Measurements from ENCODE around the gene CPM.
"Not testable (repeated sequence)": the region's sequence is repeated elsewhere in the genome, so short reads cannot be mapped to it uniquely, and the experiment has no call there.

CPM gene

DNA sequence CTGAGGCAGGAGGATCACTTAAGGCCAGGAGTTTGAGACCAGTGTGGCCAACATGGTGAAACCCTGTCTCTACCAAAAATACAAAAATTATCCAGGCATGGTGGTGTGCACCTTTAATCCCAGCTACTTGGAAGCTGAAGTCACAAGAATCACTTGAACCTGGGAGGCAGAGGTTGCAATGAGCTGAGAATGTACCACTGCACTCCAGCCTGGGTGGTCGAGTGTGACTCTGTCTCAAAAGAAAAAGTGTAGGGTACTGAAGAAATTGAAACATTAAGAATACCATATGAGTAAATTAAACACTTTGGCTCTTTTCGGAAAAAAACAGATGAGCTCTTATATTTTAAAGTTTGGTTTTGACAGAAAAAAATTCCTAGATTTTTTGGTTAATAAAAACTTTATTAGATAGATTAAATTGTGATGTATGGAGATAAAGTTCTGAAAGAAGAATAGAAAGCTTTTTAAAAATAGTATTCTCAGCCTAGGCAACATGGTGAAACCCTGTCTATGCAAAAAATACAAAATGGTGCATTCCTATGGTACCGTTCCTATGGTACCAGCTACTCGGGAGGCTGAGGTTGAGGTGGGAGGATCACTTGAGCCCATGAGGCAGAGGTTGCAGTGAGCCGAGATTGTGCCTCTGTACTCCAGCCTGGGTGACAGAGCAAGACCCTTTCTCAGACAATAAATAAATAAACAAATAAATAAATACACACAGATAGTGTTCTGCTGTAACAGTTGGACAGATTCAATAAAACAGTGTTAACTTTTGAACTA, 104.9 kb downstream of the CPM start:
- no peak for DNase-seq (ENCODE audit: low read depth in 3 of 3)

DNA sequence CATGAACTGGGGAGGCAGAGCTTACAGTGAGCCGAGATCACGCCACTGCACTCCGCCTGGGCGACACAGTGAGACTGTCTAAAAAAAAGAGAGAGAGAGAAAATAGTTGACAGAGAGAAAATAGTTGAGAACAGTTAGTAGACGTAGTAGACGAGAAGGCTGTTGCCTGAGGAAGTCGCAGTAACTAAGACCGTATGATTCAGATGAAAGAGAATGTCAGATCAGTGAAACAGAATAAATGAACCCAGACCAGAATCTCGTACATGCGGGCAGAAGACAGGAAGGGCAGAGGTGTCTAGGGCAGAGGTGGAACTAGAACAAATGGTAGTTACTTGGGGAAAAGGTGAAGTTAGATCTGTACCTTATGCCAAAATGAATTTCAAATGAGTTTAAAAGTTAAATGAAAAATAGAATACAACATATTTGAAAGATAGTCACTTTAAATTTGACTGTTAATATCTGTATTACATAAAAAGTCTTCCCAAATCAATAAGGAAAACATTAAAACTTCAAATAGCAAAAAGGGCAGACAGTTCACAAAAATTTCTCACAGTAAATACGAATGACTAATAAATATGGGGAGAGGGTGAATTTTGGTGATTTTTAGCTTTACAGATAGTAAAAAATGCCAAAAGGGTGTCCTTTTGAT, 107.3 kb downstream of the CPM start:
- no peak for DNase-seq (ENCODE audit: low read depth in 3 of 3)

DNA sequence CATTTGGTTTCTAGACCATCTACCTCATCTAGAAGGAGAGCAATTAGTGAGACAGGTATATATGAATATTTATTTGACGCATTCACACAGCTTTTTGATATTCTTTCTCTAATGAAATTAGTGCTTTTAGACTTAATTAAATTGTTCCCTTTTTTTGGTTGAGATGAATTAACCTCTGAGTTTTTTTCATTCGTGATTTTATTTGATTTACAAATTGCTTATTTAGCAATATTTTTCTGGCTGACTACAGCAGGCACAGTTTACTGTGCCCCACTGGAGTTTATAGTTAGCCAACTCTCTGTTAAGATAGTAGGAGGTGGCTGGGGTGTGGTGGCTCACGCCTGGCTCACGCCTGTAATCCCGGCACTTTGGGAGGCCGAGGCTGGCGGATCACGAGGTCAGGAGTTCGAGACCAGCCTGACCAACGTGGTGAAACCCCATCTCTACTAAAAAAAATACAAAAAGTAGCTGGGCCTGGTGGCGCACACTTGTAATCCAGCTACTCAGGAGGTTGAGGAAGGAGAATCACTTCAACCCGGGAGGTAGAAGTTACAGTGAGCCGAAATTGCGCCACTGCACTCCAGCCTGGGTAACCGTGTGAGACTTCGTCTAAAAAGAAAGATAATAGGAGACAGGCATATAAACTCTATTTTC, 108.2 kb downstream of the CPM start:
- DNase-seq (ENCODE audit: low read depth in 3 of 3) = no peak

DNA sequence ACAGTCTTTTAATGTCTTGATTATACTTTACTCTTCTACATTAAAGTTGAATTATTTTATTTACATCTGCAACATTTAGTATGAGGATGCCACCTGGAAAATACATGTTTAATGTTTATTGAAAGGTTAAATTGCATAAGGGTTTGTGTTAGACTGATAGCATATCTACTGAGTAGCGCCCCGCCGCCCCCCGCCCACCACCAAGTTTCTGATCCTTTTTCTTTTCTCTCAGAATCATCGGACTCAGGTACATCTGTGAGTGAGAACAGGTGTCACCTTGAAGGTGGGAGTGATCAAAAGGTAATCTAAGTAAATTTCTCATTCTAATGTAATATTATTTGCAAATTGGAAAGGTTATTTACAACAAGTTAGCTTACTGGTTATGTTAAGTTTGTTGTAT, 108.8 kb downstream of the CPM start:
- DNase-seq (ENCODE audit: low read depth in 3 of 3) = no peak

DNA sequence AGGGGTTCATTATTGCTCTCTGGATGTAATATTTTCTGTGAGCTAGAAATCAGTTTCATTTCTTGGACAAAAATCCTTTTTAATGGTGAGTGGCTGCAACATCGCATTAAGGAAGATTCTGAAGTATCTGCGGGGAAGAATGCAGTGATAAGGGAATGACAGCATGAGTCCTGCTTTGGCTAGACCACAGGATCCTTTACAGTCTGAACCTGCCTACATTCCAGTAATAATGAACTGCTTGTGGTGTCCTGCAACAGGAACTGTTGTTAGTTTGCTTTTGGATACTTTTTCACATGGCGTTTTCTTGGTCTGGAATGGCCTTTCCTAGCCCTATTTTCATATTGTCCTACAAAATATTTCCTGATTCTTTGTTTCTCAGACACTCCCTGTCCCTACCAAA, 109.3 kb downstream of the CPM start:
- no peak for DNase-seq (ENCODE audit: low read depth in 3 of 3)

DNA sequence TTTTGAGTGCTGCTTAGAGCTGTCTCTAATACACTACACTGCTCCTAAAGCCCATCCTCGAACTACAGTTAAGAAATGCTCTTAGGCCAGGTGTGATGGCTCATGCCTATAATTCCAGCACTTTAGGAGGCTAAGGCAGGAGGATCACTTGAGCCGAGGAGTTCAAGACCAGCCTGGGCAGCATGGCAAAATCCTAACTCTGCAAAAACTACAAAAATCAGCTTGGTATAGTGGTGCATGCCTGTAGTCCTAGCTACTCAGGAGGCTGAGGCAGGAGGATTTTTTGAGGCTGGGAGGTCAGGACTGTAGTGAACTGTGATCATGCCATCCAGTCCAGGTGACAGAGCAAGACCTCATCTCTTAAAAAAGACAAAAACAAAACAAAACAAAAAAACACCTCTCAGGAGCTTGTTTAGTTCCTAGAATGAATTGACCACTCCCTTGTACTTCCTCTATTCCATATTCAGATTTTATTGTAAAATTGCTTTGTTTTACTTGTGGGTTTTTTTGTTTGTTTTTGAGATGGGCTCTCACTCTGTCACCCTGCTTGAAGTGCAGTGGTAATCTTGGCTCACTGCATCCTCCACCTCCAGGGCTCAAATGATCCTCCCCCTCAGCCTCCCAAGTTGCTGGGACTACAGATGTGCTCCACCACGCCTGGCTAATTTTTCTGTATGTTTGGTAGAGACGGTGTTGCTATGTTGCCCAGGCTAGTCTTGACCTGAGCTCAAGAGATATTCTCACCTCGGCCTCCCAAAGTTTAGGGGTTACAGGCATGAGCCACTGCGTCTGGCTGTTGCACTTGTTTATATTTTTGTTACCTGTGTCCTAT, 111.4 kb downstream of the CPM start:
- no peak for DNase-seq (ENCODE audit: low read depth in 3 of 3)

DNA sequence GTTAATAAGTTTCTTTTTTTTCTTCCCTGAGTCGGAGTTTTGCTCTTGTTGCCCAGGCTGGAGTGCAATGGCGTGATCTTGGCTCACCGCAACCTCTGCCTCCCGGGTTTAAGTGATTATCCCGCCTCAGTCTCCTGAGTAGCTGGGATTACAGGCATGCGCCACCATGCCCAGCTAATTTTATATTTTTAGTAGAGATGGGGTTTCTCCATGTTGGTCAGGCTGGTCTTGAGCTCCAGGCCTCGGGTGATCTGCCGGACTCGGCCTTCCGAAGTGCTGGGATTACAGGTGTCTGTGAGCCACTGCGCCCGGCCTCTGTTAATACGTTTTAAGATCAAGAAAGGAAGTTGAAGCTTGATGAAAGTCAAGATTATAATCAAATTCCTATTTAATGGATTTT, 113.5 kb downstream of the CPM start:
- DNase-seq (ENCODE audit: low read depth in 3 of 3) = not testable (repeated sequence)

DNA sequence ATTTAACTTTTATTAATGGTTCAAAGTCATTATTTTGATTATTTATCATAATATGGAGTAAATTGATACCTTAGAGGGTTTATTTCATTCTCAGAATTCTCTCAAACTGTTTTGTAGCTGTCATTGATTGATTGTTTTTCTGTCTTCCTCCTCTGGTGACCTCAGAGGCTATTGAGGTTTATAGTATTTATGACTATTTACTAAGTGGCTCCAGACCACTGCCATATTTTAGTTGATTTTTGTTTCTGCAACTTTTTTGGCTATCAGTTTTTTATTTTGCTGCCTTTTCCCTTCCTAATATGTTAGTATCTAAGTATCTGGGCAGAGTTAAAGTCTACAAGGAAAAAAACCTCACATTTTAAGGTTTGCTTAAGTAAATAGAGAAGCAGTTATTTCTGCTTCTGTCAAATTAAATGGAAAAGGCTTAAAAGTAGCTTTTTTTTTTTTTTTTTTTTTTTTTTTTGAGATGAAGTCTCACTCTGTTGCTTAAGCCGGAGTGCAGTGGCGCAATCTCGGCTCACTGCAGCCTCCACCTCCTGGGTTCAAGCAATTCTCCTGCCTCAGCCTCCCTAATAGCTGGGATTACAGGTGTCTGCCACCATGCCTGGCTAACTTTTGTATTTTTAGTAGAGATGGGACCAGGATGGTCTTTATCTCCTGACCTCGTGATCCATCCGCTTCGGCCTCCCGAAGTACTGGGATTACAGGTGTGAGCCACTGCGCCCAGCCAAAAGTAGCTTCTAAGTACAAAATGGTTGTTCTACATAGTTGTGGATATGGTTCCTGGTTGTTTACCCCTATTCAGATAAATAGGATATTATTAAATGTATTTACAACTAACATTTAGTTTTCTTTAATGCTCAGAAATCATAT, 116.8 kb downstream of the CPM start:
- DNase-seq (ENCODE audit: low read depth in 3 of 3) = no peak

DNA sequence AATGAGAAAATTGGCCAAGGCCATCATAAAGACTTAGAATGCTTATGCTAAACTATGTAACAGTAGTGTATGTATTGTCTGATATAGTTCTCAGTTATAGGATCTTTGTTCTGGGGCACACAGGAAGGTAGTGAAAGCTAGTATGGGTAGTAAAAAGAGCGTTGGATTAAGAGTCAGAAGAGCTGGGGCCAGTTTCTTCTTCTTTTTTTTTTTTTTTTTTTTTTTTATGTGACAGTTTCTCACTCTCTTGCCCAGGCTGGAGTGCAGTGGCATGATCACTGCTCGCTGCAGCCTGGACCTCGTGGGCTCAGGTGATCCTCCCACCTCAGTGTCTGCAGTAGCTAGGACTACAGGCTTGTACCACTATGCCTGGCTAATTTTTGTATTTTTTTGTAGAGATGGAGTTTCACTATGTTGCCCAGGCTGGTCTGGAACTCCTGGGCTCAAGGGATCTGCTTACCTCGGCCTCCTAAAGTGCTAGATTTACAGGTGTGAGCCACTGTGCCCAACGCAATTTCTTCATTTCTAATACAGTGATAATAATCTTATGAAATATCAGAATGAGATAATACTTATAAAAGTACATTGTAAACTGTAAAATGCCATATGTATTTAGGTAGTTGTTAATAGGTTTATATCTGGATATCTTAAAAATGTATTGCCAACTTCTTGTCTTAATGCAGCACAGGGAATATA, 117.6 kb downstream of the CPM start:
- DNase-seq (ENCODE audit: low read depth in 3 of 3) = no peak

DNA sequence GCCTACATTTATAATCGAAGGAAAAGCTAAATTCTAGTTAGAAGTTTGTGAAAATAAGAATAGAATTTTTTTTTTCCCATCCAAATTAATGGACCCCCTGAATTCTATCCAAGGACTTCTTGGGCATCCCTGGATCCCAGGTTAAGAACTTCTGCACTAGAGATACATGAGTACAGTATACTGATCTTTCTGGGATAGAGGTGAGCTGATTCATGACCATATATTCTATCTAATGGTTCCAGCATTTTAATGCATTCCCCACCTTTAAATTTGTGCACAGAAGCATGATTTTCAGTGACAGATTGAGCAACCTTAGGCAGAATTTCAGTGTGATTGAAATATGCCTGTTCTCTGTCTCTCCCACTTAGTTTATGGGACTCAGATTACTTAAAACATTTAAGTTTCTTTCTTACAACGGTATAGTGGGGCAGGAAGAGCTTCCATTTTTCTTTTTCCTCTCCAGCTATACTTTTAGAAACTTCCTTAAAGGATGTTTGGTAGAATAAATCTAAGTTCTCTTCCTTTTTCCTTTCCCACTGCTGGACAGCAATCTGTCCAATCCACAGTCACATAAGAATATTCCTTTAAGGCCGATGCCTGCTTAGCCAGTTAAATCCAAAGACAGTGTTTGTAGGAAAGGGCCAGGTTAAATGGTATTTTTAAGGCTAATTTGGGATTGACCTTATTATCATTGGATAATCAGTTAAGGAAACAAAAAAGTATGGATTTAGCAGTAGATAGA, 118.3 kb downstream of the CPM start:
- DNase-seq (ENCODE audit: low read depth in 3 of 3) = no peak

DNA sequence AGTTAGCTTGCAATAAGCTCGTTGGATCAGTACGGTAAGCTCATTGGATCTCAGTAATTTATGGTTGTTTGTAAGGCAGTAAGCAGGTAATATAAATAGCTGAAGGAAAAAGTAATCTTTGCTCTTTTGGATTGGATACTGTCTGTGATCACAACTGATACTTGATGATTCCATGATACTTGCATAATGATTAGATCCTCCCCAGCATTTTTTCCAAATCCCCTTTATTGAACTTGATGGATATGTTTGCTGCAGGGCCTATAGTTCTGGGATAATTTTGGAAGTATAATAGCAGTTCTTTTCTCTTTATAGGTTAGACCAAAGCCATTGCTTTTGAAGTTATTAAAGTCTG, 119.8 kb downstream of the CPM start:
- DNase-seq (ENCODE audit: low read depth in 3 of 3) = no peak

DNA sequence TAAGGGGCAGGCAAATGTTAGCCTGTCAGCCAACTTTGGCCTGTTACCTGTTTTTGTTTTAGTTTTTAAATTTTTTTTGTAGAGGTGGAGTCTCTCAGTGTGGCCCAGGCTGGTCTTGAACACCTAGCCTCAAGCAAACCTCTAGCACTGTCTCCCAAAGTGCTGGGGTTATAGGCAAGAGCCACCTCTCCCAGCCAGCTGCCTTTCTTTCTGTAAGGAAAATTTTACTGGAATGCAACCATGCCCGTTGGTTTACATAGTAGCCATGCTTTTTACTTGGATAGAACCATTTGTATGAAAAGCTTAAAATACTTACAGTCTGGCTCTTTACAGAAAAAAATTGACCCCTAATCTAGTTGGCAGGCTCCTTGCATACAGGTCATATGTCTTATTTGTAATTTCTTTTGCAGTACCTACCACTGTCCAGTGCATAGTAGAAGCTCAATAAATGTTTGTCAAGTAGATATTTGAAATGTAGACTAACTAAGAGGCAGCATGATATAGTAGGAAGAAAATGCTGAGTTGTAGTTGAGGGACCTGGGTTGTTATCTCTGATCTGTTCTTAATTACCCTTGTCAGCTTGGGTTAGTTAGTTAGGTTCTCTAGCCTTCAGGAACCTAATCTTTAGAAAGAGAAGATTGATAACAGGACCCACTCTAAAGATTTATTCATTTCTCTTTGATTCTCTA, 120.3 kb downstream of the CPM start:
- no peak for DNase-seq (ENCODE audit: low read depth in 3 of 3)

DNA sequence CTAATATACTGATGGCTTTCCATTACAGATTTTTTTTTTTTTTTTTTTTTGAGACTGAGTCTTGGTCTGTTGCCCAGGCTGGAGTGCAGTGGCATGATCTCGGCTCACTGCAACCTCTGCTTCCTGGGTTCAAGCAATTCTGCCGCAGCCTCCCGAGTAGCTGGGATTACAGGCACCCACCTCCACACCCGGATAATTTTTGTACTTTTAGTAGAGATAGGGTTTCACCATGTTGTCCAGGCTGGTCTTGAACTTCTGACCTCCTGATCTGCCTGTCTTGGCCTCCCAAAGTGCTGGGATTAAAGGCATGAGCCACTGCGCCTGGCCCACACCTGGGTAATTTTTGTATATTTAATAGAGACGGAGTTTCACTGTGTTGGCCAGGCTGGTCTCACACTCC, 121.4 kb downstream of the CPM start:
- not testable (repeated sequence) for DNase-seq (ENCODE audit: low read depth in 3 of 3)

DNA sequence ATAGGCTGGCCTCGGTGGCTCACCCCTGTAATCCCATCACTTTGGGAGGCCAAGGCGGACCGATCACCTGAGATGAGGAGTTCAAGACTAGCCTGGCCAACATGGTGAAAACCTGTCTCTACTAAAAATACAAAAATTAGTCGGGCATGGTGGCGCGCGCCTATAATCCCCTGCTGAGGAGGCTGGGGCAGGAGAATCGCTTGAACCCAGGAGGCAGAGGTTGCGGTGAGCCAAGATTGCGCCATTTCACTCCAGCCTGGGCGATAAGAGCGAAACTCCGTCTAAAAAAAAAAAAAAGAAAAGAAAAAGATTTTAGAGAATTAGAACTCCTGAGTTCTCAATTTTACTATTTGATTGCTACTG, 123.0 kb downstream of the CPM start:
- DNase-seq (ENCODE audit: low read depth in 3 of 3) = not testable (repeated sequence)

DNA sequence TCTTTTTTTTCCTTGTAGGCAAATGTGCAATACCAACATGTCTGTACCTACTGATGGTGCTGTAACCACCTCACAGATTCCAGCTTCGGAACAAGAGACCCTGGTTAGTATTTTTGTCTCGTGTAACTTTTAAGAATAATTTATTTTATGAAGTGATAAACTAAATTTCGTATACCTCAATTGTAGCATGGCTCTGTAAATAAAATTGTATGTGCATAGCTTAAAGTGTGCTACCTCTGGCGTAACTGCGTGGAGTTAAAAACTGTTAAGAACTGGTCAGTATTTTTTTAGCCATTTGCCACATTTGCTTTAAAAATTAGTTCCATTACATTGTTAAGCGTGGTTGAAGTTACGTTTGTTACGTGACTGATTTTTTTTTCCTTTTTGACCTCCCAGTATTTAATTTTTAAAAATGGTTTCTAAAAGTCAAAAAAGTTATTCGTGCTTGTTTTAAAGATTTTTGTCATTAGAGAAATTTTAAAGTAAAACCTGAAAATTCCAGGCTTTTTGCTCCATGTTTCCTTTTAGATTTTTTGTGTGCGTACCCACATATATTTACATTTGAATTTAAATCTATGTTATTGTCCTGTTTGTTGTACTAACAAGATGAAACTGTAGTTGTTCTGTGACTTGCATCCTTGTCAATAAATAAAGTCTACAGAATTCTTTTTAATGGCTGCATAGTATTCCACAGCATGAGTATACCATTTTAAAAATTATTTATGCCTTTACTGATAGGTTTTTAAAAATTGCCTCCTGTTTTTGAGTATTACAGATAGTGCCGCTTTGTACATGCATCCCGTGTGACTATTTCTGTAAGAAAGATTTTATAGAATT, 123.6 kb downstream of the CPM start:
- no peak for DNase-seq (ENCODE audit: low read depth in 3 of 3)

DNA sequence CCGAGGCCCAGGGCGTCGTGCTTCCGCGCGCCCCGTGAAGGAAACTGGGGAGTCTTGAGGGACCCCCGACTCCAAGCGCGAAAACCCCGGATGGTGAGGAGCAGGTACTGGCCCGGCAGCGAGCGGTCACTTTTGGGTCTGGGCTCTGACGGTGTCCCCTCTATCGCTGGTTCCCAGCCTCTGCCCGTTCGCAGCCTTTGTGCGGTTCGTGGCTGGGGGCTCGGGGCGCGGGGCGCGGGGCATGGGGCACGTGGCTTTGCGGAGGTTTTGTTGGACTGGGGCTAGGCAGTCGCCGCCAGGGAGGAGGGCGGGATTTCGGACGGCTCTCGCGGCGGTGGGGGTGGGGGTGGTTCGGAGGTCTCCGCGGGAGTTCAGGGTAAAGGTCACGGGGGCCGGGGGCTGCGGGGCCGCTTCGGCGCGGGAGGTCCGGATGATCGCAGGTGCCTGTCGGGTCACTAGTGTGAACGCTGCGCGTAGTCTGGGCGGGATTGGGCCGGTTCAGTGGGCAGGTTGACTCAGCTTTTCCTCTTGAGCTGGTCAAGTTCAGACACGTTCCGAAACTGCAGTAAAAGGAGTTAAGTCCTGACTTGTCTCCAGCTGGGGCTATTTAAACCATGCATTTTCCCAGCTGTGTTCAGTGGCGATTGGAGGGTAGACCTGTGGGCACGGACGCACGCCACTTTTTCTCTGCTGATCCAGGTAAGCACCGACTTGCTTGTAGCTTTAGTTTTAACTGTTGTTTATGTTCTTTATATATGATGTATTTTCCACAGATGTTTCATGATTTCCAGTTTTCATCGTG, 124.4 kb downstream of the CPM start:
- peak; percentile 35 to 36 (median 35) for DNase-seq (ENCODE audit: low read depth in 3 of 3)

DNA sequence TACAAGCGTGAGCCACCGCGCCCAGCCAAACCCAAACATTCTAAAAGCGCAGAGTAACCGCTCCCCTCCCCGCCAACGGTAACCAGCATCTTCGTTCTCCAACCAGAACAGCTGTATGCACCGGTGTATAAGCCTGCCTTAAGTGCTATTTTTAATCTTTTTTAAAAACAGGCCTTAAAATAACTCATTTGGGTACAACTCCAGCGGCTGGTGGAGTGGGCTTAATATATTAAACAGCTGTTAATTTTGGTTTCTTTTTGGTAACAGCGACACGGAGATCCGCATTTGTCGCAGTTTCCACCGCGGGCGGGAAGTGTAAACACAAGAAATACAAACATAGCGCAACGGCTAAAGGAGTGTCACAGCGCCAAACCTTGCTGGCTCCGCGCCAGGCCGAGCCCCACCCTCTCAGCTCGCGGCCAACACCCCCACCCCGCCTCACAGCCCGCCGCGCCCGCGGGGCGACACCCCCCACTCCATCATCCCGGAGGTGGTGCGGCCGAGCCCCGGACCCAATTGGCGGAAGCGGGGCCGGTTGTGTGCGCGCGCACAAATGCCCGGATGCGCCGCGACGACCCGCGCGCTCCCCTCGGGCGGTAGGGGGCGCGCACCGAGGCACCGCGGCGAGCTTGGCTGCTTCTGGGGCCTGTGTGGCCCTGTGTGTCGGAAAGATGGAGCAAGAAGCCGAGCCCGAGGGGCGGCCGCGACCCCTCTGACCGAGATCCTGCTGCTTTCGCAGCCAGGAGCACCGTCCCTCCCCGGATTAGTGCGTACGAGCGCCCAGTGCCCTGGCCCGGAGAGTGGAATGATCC, 125.2 kb downstream of the CPM start, which contains the start of gene MDM2:
Gene MDM2, plus strand, starts transcription at position 602 of the 812 bp plus-strand sequence. CDS start 301 bp downstream, outside the sequence.
- DNase-seq (ENCODE audit: low read depth in 3 of 3) = peak; percentile 86 to 92 (median 88)
